Measurements from ENCODE around the gene ZBED6. TPM values are rescaled to one million over a fixed set of nuclear protein-coding genes. Genes with fewer than 3 reads are reported as not detected.
"Not testable (repeated sequence)": the region's sequence is repeated elsewhere in the genome, so short reads cannot be mapped to it uniquely, and the experiment has no call there.

The ZBED6 gene
- total RNA-seq, 1 donor from 2014 or later = 60.4 TPM

- Mint-ChIP-seq H3K4me3 (no peak overlapping the region), H3K36me3 (no peaks in the 10 kb centered on the region), H3K9me3 (peaks cover 7% of the 10 kb centered on the region), H3K4me1 (peaks cover 4% of the 10 kb centered on the region), H3K27me3 (ENCODE audit: low read depth) (no peaks in the 10 kb centered on the region), H3K27ac (no peak overlapping the region)
- DNase-seq (ENCODE audit: low spot score in 2 of 2, unreplicated experiment in 2 of 2) = no peak
- no peak for TF ChIP-seq CTCF (IDR thresholded peaks at IDR 0.05; ENCODE audit: unreplicated experiment)
These were observed 5.5 kb upstream of the ZBED6 start for GRCh38 chr1:203789966-203790365.

- peaks cover 10% of the 10 kb centered on the region for H3K4me1 Mint-ChIP-seq
- no peak for TF ChIP-seq CTCF (IDR thresholded peaks at IDR 0.05; ENCODE audit: unreplicated experiment)
- H3K27me3 Mint-ChIP-seq (ENCODE audit: low read depth) = no peaks in the 10 kb centered on the region
- H3K4me3 Mint-ChIP-seq = no peak overlapping the region
- H3K9me3 Mint-ChIP-seq = no peaks in the 10 kb centered on the region
- no peak overlapping the region for H3K27ac Mint-ChIP-seq
- DNase-seq (ENCODE audit: low spot score in 2 of 2, unreplicated experiment in 2 of 2) = no peak
- H3K36me3 Mint-ChIP-seq = no peaks in the 10 kb centered on the region
These were observed 3.9 kb upstream of the ZBED6 start for GRCh38 chr1:203791498-203791897.

GRCh38 chr1:203792486-203792885 lies 2.9 kb upstream of the ZBED6 start:
- no peak overlapping the region for H3K27ac Mint-ChIP-seq
- no peak overlapping the region for H3K4me3 Mint-ChIP-seq
- DNase-seq (ENCODE audit: low spot score in 2 of 2, unreplicated experiment in 2 of 2) = peak in 1 of 2 experiments; percentile 13
- no peaks in the 10 kb centered on the region for H3K27me3 Mint-ChIP-seq (ENCODE audit: low read depth)
- peaks cover 7% of the 10 kb centered on the region for H3K36me3 Mint-ChIP-seq
- TF ChIP-seq CTCF (IDR thresholded peaks at IDR 0.05; ENCODE audit: unreplicated experiment) = no peak
- no peaks in the 10 kb centered on the region for H3K9me3 Mint-ChIP-seq
- peaks cover 18% of the 10 kb centered on the region for H3K4me1 Mint-ChIP-seq

DNA sequence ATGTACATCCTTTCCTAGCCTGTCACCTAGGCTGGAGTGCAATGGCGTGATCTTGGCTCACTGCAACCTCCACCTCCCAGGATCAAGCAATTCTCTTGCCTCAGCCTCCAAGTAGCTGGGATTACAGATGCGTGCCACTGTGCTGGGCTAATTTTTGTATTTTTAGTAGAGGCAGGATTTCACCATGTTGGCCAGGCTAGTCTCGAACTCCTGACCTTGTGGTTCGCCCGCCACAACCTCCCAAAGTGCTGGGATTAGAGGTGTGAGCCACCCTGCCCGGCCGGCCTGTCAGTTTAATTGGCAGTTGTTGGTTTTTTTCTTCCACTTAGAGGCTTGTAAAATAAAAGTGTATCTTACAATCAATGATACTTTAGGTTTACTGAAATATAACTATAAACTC lies 1.9 kb upstream of the ZBED6 start:
- peak in 1 of 2 experiments; percentile 13 for DNase-seq (ENCODE audit: low spot score in 2 of 2, unreplicated experiment in 2 of 2)
- H3K27ac Mint-ChIP-seq; H3K27me3 Mint-ChIP-seq (ENCODE audit: low read depth); H3K9me3 Mint-ChIP-seq; H3K4me3 Mint-ChIP-seq: not testable (repeated sequence)
- peaks cover 29% of the 10 kb centered on the region for H3K4me1 Mint-ChIP-seq
- H3K36me3 Mint-ChIP-seq = peaks cover 18% of the 10 kb centered on the region

- H3K27me3 Mint-ChIP-seq (ENCODE audit: low read depth) = no peaks in the 10 kb centered on the region
- DNase-seq (ENCODE audit: low spot score in 2 of 2, unreplicated experiment in 2 of 2) = peak in 1 of 2 experiments; percentile 28
- H3K9me3 Mint-ChIP-seq = no peaks in the 10 kb centered on the region
- H3K4me3 Mint-ChIP-seq = peak overlapping the region; percentile 90
- H3K27ac Mint-ChIP-seq = peak overlapping the region; percentile 100
- peaks cover 38% of the 10 kb centered on the region for H3K4me1 Mint-ChIP-seq
- peaks cover 23% of the 10 kb centered on the region for H3K36me3 Mint-ChIP-seq
- TF ChIP-seq CTCF (IDR thresholded peaks at IDR 0.05; ENCODE audit: unreplicated experiment) = no peak
These were observed 521 bp upstream of the ZBED6 start for GRCh38 chr1:203794764-203795440.

DNA sequence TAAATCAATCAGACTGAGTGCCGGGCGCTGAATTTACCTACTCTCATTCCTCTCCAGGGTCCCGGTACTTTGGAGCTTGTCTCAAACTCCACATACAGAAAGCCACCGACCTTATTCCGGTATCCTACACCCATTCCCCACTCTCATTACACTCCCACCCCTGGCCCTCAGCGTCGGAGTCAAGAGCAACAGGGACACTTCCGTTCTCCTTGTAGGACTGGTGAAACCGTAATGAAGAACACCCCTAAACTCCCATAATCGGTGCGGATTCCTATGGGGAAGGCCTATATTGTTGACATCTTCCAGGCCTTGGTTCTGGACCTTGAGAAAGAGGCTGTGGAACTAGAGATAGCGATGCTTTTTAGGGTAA lies 798 bp downstream of the ZBED6 start:
- Mint-ChIP-seq H3K9me3 (no peaks in the 10 kb centered on the region), H3K4me1 (peaks cover 48% of the 10 kb centered on the region), H3K36me3 (peaks cover 23% of the 10 kb centered on the region), H3K27ac (peak overlapping the region; percentile 99), H3K4me3 (peak overlapping the region; percentile 90), H3K27me3 (ENCODE audit: low read depth) (no peaks in the 10 kb centered on the region)
- no peak for TF ChIP-seq CTCF (IDR thresholded peaks at IDR 0.05; ENCODE audit: unreplicated experiment)
- no peak for DNase-seq (ENCODE audit: low spot score in 2 of 2, unreplicated experiment in 2 of 2)

All from mesothelial cell of epicardium (in vitro differentiated cells).